Neuronal stem cell (in vitro differentiated cells): Measurements from ENCODE around the gene SMARCAL1.

ENCODE experiments used
- DNase-seq: peaks from one replicate; pipeline ENCODE4 v3.0.0-alpha.2; 2013; ENCODE audit warnings: low spot score
- H2AFZ ChIP-seq: one replicate; pipeline ENCODE4 v1.6.1; 2013; ENCODE audit warnings: mild to moderate bottlenecking, low read length, inconsistent platforms
- H2AK5ac ChIP-seq: 2 replicates; pipeline ENCODE4 v1.6.1; 2013; ENCODE audit warnings: low read depth, mild to moderate bottlenecking, inconsistent platforms, low read length, moderate library complexity, mixed read lengths
- H2BK120ac ChIP-seq: 2 replicates; pipeline ENCODE4 v1.6.1; 2013; ENCODE audit warnings: low read depth, mild to moderate bottlenecking, inconsistent platforms, low read length, moderate library complexity, mixed read lengths
- H2BK12ac ChIP-seq: one replicate; pipeline ENCODE4 v1.6.1; 2013; ENCODE audit warnings: low read length, inconsistent platforms
- H2BK15ac ChIP-seq: 2 replicates; pipeline ENCODE4 v1.6.1; 2013; ENCODE audit warnings: mild to moderate bottlenecking, low read length, inconsistent platforms, mixed read lengths
- H2BK5ac ChIP-seq: one replicate; pipeline ENCODE4 v1.6.1; 2013; ENCODE audit warnings: inconsistent platforms, mild to moderate bottlenecking, low read length, moderate library complexity
- H3K14ac ChIP-seq: one replicate; pipeline ENCODE4 v1.6.1; 2013; ENCODE audit warnings: low read length, inconsistent platforms
- H3K18ac ChIP-seq: 2 replicates; pipeline ENCODE4 v1.6.1; 2013; ENCODE audit warnings: low read length, inconsistent platforms
- H3K23ac ChIP-seq: 2 replicates; pipeline ENCODE4 v1.6.1; 2013; ENCODE audit warnings: low read depth, mild to moderate bottlenecking, mixed read lengths, low read length, inconsistent platforms; ENCODE audit not compliant: poor library complexity
- H3K27ac ChIP-seq: replicated peaks from 3 replicates; pipeline ENCODE4 v1.5.1; 2013; ENCODE audit warnings: low read length, inconsistent platforms
- H3K27me3 ChIP-seq, 3 experiments: 2 replicates each; pipeline ENCODE4 v1.6.1; 2013; ENCODE audit warnings: low read length in 3 of 3, mild to moderate bottlenecking in 2 of 3, inconsistent platforms in 1 of 3, low read depth in 1 of 3, mixed read lengths in 1 of 3, moderate library complexity in 1 of 3; ENCODE audit not compliant: control insufficient read depth in 3 of 3, insufficient read depth in 3 of 3
- H3K36me3 ChIP-seq, 2 donors: replicated peaks in 1 of 2; 2 replicates each; pipeline ENCODE4 v1.6.1; 2013; ENCODE audit warnings: low read length in 2 of 2; ENCODE audit not compliant: control insufficient read depth in 2 of 2, insufficient read depth in 2 of 2
- H3K4ac ChIP-seq: 2 replicates; pipeline ENCODE4 v1.6.1; 2013; ENCODE audit warnings: inconsistent platforms, mild to moderate bottlenecking, low read length, moderate library complexity
- H3K4me1 ChIP-seq, 2 donors: 1 replicate in 1 of 2; 2 replicates in 1 of 2; pipeline ENCODE4 v1.6.1; 2013; ENCODE audit warnings: low read length in 2 of 2, low read depth in 1 of 2; ENCODE audit not compliant: control insufficient read depth in 2 of 2, insufficient read depth in 1 of 2
- H3K4me2 ChIP-seq: one replicate; pipeline ENCODE4 v1.6.1; 2013; ENCODE audit warnings: mild to moderate bottlenecking, low read length, inconsistent platforms; ENCODE audit not compliant: insufficient read depth, poor library complexity, severe bottlenecking
- H3K4me3 ChIP-seq, 2 donors: 2 replicates each; pipeline ENCODE4 v1.5.1; 2013; ENCODE audit warnings: low read length in 2 of 2, mild to moderate bottlenecking in 2 of 2, inconsistent platforms in 1 of 2, moderate library complexity in 1 of 2
- H3K79me1 ChIP-seq: one replicate; pipeline ENCODE4 v1.6.1; 2013; ENCODE audit warnings: low read depth, mild to moderate bottlenecking, inconsistent platforms, low read length, moderate library complexity
- H3K9ac ChIP-seq: one replicate; pipeline ENCODE4 v1.6.1; 2013; ENCODE audit warnings: mild to moderate bottlenecking, low read depth, low read length, inconsistent platforms; ENCODE audit not compliant: poor library complexity
- H3K9me3 ChIP-seq, 2 donors: replicated peaks in 1 of 2; 2 replicates each; pipeline versions ENCODE3 to v1.6.1; 2013; ENCODE audit warnings: low read length in 2 of 2, mild to moderate bottlenecking in 2 of 2, inconsistent platforms in 1 of 2, low read depth in 1 of 2, mixed read lengths in 1 of 2, moderate library complexity in 1 of 2; ENCODE audit not compliant: control insufficient read depth in 2 of 2, insufficient read depth in 1 of 2
- H4K8ac ChIP-seq: one replicate; pipeline ENCODE4 v1.6.1; 2013; ENCODE audit warnings: low read depth, mild to moderate bottlenecking, inconsistent platforms, low read length, moderate library complexity
- H4K91ac ChIP-seq: one replicate; pipeline ENCODE4 v1.6.1; 2013; ENCODE audit warnings: low read length, low read depth, mild to moderate bottlenecking, inconsistent platforms; ENCODE audit not compliant: poor library complexity
- WGBS, 2 donors: extraction: QIAGEN DNeasy Blood & Tissue Kit; methylation state at CpG; one replicate each; pipeline ENCODE4 v1.1.7; 2013; ENCODE audit warnings: missing lambda C conversion rate in 2 of 2, mixed read lengths in 1 of 2; ENCODE audit not compliant: insufficient read length in 2 of 2, insufficient replicate concordance in 1 of 2; ENCODE audit errors: extremely low coverage in 2 of 2; 5-methylcytosine and 5-hydroxymethylcytosine counted together

SMARCAL1 gene

DNA sequence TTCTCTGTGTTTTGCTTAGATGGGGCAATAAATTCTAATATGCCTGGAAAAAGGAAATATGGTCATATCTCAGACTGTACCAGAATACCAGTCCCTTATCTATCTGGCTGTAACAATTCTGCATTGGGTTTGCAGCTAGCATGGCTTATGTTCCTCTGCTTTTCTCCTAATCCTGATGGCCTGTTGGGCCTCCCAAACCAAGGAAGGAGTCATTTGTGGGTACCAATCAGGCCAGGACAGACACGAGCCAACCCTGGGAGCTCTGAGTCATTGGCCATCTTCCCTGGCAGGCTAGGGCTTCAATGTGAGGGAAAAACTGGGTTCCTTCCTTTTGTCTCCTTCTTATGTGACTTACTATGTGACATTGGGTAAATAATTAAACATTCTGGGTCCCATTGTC lies 12.0 kb downstream of the SMARCAL1 start:
- Histone ChIP-seq H3K9ac (no peak overlapping the region), H3K4me2 (no peak overlapping the region), H2BK5ac (no peak overlapping the region), H2BK12ac (no peak overlapping the region), H3K9me3 (peaks cover 3 to 11% of the 10 kb centered on the region in 2 donors), H3K23ac (no peak overlapping the region), H3K4me3 (no peak overlapping the region), H2AK5ac (no peak overlapping the region), H3K18ac (no peak overlapping the region), H4K8ac (no peak overlapping the region), H4K91ac (no peak overlapping the region), H3K14ac (no peak overlapping the region), H3K27ac (no peak overlapping the region), H2BK120ac (no peak overlapping the region), H3K4ac (no peak overlapping the region), H3K4me1 (no peaks in the 10 kb centered on the region), H3K79me1 (no peaks in the 10 kb centered on the region), H3K27me3 (no peaks in the 10 kb centered on the region), H2BK15ac (no peak overlapping the region), H2AFZ (no peak overlapping the region), H3K36me3 (peaks cover 36 to 95% of the 10 kb centered on the region in 2 donors)
- WGBS, 2 donors, result no CpG with 5 or more reads among the region's 1 CpG
- DNase-seq, result no peak

DNA sequence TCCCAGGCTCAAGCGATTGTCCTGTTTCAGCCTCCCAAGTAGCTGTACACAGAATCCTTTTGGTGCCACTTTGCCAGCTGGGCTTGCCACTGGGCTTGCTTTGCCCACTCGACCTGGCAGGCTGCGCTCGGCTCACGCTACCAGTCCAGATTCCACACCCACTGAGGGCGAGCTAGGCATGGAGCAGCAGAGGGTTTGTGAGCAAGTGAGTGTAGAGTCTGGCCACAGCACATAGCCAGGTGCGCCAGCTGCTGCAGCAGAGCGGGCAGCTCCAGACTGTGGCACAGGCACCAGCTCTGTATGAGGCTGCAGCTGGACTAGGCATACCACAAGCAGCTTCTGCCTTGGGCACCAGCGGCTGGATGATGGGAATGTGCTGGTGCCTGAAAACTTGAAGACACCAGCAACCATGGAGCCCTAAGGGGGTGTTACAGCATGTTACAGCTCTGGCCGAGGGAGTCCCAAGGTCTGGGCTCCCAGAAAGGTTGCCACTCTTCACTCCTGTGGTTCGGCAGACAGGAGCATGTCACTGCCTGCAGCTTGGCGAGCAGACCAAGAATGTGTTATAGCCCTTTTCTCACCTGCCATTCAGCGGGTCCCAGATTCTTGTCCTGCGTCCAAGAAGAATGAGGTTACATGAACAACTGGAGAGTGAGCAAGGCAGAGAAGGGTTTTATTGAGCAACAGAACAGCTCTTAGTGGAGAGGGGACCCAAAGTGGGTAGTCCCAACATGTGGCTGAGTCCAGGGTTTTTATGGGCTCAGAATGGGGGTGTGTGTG lies 12.9 kb downstream of the SMARCAL1 start:
- Histone ChIP-seq H2BK12ac (no peak overlapping the region), H2BK120ac (no peak overlapping the region), H3K9ac (no peak overlapping the region), H3K18ac (no peak overlapping the region), H3K23ac (peak overlapping the region; percentile 25), H2AFZ (no peak overlapping the region), H3K14ac (no peak overlapping the region), H2BK5ac (no peak overlapping the region), H3K36me3 (peaks cover 37 to 96% of the 10 kb centered on the region in 2 donors), H3K4ac (no peak overlapping the region), H4K91ac (no peak overlapping the region), H2AK5ac (no peak overlapping the region), H2BK15ac (no peak overlapping the region), H3K79me1 (no peaks in the 10 kb centered on the region), H4K8ac (no peak overlapping the region), H3K4me1 (no peaks in the 10 kb centered on the region), H3K9me3 (peaks cover 3 to 11% of the 10 kb centered on the region in 2 donors), H3K27me3 (no peaks in the 10 kb centered on the region), H3K27ac (no peak overlapping the region), H3K4me3 (no peak overlapping the region), H3K4me2 (no peak overlapping the region)
- no CpG with 5 or more reads among the region's 14 CpGs for WGBS, 2 donors
- no peak for DNase-seq

DNA sequence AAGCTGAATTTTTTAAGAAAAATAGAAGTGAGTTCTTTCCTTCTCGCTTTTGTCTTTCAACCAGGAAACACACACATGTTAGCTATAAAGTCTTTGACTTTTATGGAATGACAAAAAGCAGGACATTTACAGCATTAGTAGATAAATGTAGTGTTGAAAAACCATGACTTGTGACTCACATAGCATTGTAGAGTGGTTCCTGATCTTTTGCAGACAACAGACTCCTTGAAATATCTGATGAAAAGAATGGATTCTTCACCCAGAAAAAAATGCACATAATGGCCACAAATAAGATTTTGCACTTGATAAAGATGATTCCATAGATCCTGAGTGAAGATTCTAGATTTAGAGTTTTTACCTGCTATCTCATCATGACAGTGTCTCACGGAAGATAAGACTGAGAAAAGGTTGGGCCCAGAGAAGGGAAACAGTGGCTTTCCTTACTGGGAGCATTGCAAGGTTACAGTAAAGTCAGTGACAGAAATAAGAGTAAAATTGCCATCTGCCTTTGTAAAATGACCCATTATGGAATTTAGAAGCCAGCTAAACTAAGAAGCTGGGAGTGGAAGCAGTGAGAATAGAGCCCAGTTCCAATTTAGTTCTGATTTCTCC lies 14.0 kb downstream of the SMARCAL1 start:
- Histone ChIP-seq H2AFZ (no peak overlapping the region), H2BK12ac (no peak overlapping the region), H3K9me3 (peaks cover 3 to 11% of the 10 kb centered on the region in 2 donors), H3K9ac (no peak overlapping the region), H3K27ac (no peak overlapping the region), H3K14ac (no peak overlapping the region), H3K4me3 (no peak overlapping the region), H3K4ac (no peak overlapping the region), H3K18ac (no peak overlapping the region), H4K8ac (no peak overlapping the region), H3K36me3 (peaks cover 37 to 97% of the 10 kb centered on the region in 2 donors), H3K23ac (no peak overlapping the region), H3K4me2 (no peak overlapping the region), H2BK5ac (no peak overlapping the region), H2AK5ac (no peak overlapping the region), H3K4me1 (no peaks in the 10 kb centered on the region), H2BK15ac (no peak overlapping the region), H2BK120ac (no peak overlapping the region), H3K27me3 (no peaks in the 10 kb centered on the region), H4K91ac (no peak overlapping the region), H3K79me1 (no peaks in the 10 kb centered on the region)
- no CpG with 5 or more reads among the region's 2 CpGs for WGBS, 2 donors
- no peak for DNase-seq

DNA sequence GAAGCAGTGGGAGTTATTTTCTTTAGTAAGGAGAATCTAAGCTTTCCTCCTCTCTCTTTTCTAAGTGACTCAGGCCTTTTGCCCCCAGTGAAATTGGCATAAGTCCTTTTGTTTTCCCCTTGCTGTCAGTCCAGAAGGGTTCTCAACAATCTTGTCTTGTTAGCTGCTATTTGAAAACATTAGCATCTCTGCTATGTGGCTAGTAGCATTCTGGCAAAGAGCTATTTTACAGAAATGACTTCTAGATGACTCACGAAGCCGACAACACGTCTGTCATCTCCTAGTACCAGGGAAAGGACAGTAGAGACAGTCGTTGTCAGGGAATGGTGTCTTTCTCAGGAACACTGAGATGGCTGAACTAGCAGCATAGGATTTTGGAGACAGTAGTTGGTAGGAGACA lies 14.7 kb downstream of the SMARCAL1 start:
- H3K23ac ChIP-seq, result no peak overlapping the region
- H4K8ac ChIP-seq, result no peak overlapping the region
- no peaks in the 10 kb centered on the region for H3K4me1 ChIP-seq
- H2BK15ac ChIP-seq, result no peak overlapping the region
- no peak overlapping the region for H3K27ac ChIP-seq
- H3K9ac ChIP-seq, result no peak overlapping the region
- H3K27me3 ChIP-seq, result no peaks in the 10 kb centered on the region
- no peak overlapping the region for H3K18ac ChIP-seq
- H3K4ac ChIP-seq, result no peak overlapping the region
- no peaks in the 10 kb centered on the region for H3K79me1 ChIP-seq
- no peak overlapping the region for H2BK120ac ChIP-seq
- H2AFZ ChIP-seq, result no peak overlapping the region
- H3K9me3 ChIP-seq, result peaks cover 3 to 11% of the 10 kb centered on the region in 2 donors
- DNase-seq, result no peak
- no peak overlapping the region for H2BK12ac ChIP-seq
- WGBS, 2 donors, result no CpG with 5 or more reads among the region's 4 CpGs
- H2AK5ac ChIP-seq, result no peak overlapping the region
- H3K4me3 ChIP-seq, result no peak overlapping the region
- no peak overlapping the region for H3K14ac ChIP-seq
- H4K91ac ChIP-seq, result no peak overlapping the region
- peaks cover 36 to 97% of the 10 kb centered on the region in 2 donors for H3K36me3 ChIP-seq
- no peak overlapping the region for H2BK5ac ChIP-seq
- no peak overlapping the region for H3K4me2 ChIP-seq
